SK-N-SH (cell line): ENCODE results near the gene LIN7C. TPM values are rescaled to one million over a fixed set of nuclear protein-coding genes. Genes with fewer than 3 reads are reported as not detected.

ENCODE experiments used
- CTCF ChIA-PET: fragments of 300-600, 350-600 bp; formaldehyde crosslinking; extraction: SDS; loops from one replicate; lab custom pipeline; 2021; lab: Yijun Ruan, JAX
- POLR2A ChIA-PET: fragments of 350-600 bp; sonication (Branson Sonifier 250); formaldehyde crosslinking; extraction: SDS; loops from one replicate; lab custom pipeline; 2020; ENCODE audit warnings: antibody characterized with exemption, inconsistent platforms; lab: Yijun Ruan, JAX
- DNase-seq: peaks from one replicate; pipeline ENCODE4 v3.0.0; 2012
- H2AFZ ChIP-seq: fragments of 200-600 bp; sonication (generic); 2 replicates; pipeline ENCODE4 v1.8.1; 2016; ENCODE audit warnings: antibody characterized with exemption, mild to moderate bottlenecking, low read depth
- H3F3A ChIP-seq: fragments of 200-600 bp; sonication (generic); replicated peaks from 2 replicates; pipeline ENCODE3; 2016; ENCODE audit warnings: antibody characterized with exemption, mild to moderate bottlenecking; ENCODE audit not compliant: insufficient read depth
- H3K27ac ChIP-seq, 2 experiments: fragments of 200-500 bp in 1 of 2; fragments of 200-600 bp in 1 of 2; sonication (Bioruptor generic) in 1 of 2; sonication (generic), shearing (Covaris generic) in 1 of 2; 2 replicates each; pipeline versions ENCODE4 v1.5.1 to v1.6.1; 2014 to 2016; ENCODE audit warnings: low read depth in 2 of 2, inconsistent platforms in 1 of 2, low read length in 1 of 2, mild to moderate bottlenecking in 1 of 2, mixed read lengths in 1 of 2
- H3K27me3 ChIP-seq: fragments of 200-600 bp; sonication (generic), shearing (Covaris generic); 2 replicates; pipeline ENCODE4 v1.6.1; 2016; ENCODE audit warnings: mixed run types; ENCODE audit not compliant: insufficient read depth
- H3K36me3 ChIP-seq, 2 experiments: fragments of 200-500 bp in 1 of 2; fragments of 200-600 bp in 1 of 2; sonication (Bioruptor generic) in 1 of 2; sonication (generic) in 1 of 2; replicated peaks in 1 of 2; 2 replicates each; pipeline versions ENCODE3 to v1.5.1; 2014 to 2016; ENCODE audit warnings: low read length in 1 of 2, mild to moderate bottlenecking in 1 of 2; ENCODE audit not compliant: insufficient read depth in 2 of 2, control insufficient read depth in 1 of 2
- H3K4me1 ChIP-seq, 2 experiments: fragments of 200-500 bp in 1 of 2; fragments of 200-600 bp in 1 of 2; sonication (Bioruptor generic) in 1 of 2; sonication (generic), shearing (Covaris generic) in 1 of 2; 2 replicates each; pipeline versions ENCODE4 v1.5.1 to v1.6.1; 2014 to 2016; ENCODE audit warnings: low read depth in 1 of 2, low read length in 1 of 2, mixed run types in 1 of 2; ENCODE audit not compliant: insufficient read depth in 2 of 2, control insufficient read depth in 1 of 2
- H3K4me2 ChIP-seq: fragments of 200-600 bp; sonication (generic), shearing (Covaris generic); 2 replicates; pipeline ENCODE4 v1.6.1; 2017; ENCODE audit warnings: mixed run types
- H3K4me3 ChIP-seq, 2 experiments: fragments of 200-500 bp in 1 of 2; fragments of 200-600 bp in 1 of 2; sonication (Bioruptor generic) in 1 of 2; sonication (generic), shearing (Covaris generic) in 1 of 2; 2 replicates each; pipeline versions ENCODE4 v1.5.1 to v1.8.1; 2014 to 2016; ENCODE audit warnings: low read depth in 2 of 2, inconsistent platforms in 1 of 2, low read length in 1 of 2, mild to moderate bottlenecking in 1 of 2, mixed read lengths in 1 of 2, moderate library complexity in 1 of 2
- H3K79me2 ChIP-seq: fragments of 200-600 bp; sonication (generic); 2 replicates; pipeline ENCODE4 v1.8.1; 2017; ENCODE audit warnings: mild to moderate bottlenecking; ENCODE audit not compliant: insufficient read depth
- H3K9ac ChIP-seq: fragments of 200-600 bp; sonication (generic); 2 replicates; pipeline ENCODE4 v1.6.1; 2017; ENCODE audit warnings: mixed run types
- H3K9me2 ChIP-seq: fragments of 200-600 bp; sonication (generic); 2 replicates; pipeline ENCODE4 v1.6.1; 2017; ENCODE audit warnings: mixed run types
- H3K9me3 ChIP-seq: fragments of 200-600 bp; sonication (generic); 2 replicates; pipeline ENCODE4 v1.6.1; 2017; ENCODE audit warnings: mixed run types, mild to moderate bottlenecking, moderate library complexity
- H4K20me1 ChIP-seq: fragments of 200-600 bp; sonication (generic); 2 replicates; pipeline ENCODE4 v1.6.1; 2017; ENCODE audit warnings: mild to moderate bottlenecking, mixed run types; ENCODE audit not compliant: insufficient read depth
- ELF1 ChIP-seq: IDR thresholded peaks from 2 replicates; pipeline ENCODE4 v1.4.0; 2012
- EZH2phosphoT487 ChIP-seq: fragments of 200-600 bp; sonication (generic); IDR thresholded peaks from 2 replicates; pipeline ENCODE4 v1.6.1; 2017; ENCODE audit warnings: low read depth, mixed run types, mild to moderate bottlenecking, antibody characterized with exemption, moderate library complexity, borderline replicate concordance
- FOXJ3 ChIP-seq: sonication (generic); formaldehyde crosslinking; IDR thresholded peaks from 2 replicates; pipeline ENCODE4 v1.5.1; 2020; ENCODE audit warnings: mild to moderate bottlenecking, missing genetic modification reagents
- GABPA ChIP-seq: IDR thresholded peaks from 2 replicates; pipeline ENCODE4 v1.4.0; 2012; ENCODE audit warnings: low read depth, mild to moderate bottlenecking
- GATA2 ChIP-seq: sonication (generic); formaldehyde crosslinking; IDR thresholded peaks from 2 replicates; pipeline ENCODE4 v1.5.0; 2020; ENCODE audit warnings: mild to moderate bottlenecking, missing genetic modification reagents
- JUND ChIP-seq: IDR thresholded peaks from 2 replicates; pipeline ENCODE4 v1.4.0; 2012
- MEF2A ChIP-seq: IDR thresholded peaks from 2 replicates; pipeline ENCODE4 v1.4.0; 2012; ENCODE audit warnings: low read depth, borderline replicate concordance
- NFIC ChIP-seq: IDR thresholded peaks from 2 replicates; pipeline ENCODE4 v1.4.0; 2012; ENCODE audit warnings: borderline replicate concordance
- RFX5 ChIP-seq: IDR thresholded peaks from 2 replicates; pipeline ENCODE4 v1.6.1; 2012; ENCODE audit warnings: mild to moderate bottlenecking, improper control_type of control experiment, low read length
- SIN3A ChIP-seq: IDR thresholded peaks from 2 replicates; pipeline ENCODE4 v1.6.1; 2012; ENCODE audit warnings: low read depth, mild to moderate bottlenecking, low read length, moderate library complexity, borderline replicate concordance
- SMC3 ChIP-seq: IDR thresholded peaks from 2 replicates; pipeline ENCODE4 v1.6.1; 2012; ENCODE audit warnings: low read depth, low read length, improper control_type of control experiment
- WGBS: methylation state at CpG from one replicate; pipeline ENCODE4 v1.1.6; 2017; ENCODE audit warnings: low lambda C conversion rate; 5-methylcytosine and 5-hydroxymethylcytosine counted together
- polyA plus RNA-seq, 3 experiments: library from polyadenylated mRNA; depleted of rRNA; stranded (reverse); fragments of >200 nt; gene quantifications; 2 replicates each; pipeline ENCODE4 v1.2.3, GENCODE V29; 2012
- TF ChIP-seq, protein P1 (sequence below): fragments of 150-350 bp; IDR thresholded peaks from 2 replicates; pipeline ENCODE4 v1.6.1; 2016; ENCODE audit warnings: mild to moderate bottlenecking, low read depth, low read length
- TF ChIP-seq, protein P2 (sequence below): fragments of 200-600 bp; sonication (generic); IDR thresholded peaks from 2 replicates; pipeline ENCODE4 v1.6.1; 2017; ENCODE audit warnings: antibody characterized with exemption, mild to moderate bottlenecking, moderate library complexity
- TF ChIP-seq, protein P3 (sequence below): IDR thresholded peaks from 2 replicates; pipeline ENCODE4; 2012

The LIN7C gene
- polyA plus RNA-seq, 1 of the 3 experiments (the other 2 are of a cell fraction), result 7.3 TPM

DNA sequence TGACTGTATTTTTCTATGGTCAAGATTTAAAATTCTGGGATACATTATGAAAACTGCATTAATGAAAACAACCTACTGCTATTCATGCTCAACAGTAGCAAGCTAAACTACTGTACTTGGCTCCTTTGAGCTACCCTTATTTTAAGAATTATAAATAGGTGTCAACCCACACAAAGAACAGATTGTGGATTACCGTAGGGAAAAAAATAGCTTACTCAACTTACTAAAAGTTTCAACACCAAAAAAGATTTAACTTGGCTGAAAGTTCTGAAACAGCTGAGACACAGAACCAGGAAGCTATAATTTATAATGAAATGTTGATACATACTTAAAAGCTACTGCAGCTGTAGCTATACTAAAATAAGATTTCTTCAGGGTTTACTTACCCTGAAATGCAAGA is 10.1 kb downstream of the LIN7C start:
- POLR2A ChIA-PET, result no interaction called here
- Histone ChIP-seq H3K4me2 (no peak overlapping the region), H3K36me3 (peaks cover 75 to 84% of the 10 kb centered on the region in 2 experiments), H3K9me3 (no peaks in the 10 kb centered on the region), H3K4me3 (no peak overlapping the region), H3K79me2 (peaks cover 28% of the 10 kb centered on the region), H3K9me2 (no peaks in the 10 kb centered on the region), H3K27me3 (no peaks in the 10 kb centered on the region), H2AFZ (no peak overlapping the region), H3F3A (peaks cover 27% of the 10 kb centered on the region), H3K4me1 (peaks cover 0 to 12% of the 10 kb centered on the region in 2 experiments; a peak in 2 of 4 replicates), H3K9ac (no peak overlapping the region), H3K27ac (no peak overlapping the region)
- DNase-seq, result no peak
- CTCF ChIA-PET, result interaction anchor here (0.8 to 6.6 kb wide), 12 partner anchors 12 to 420 kb away, joined by 3 to 100 read pairs (median 4); no protein-coding TSS in a partner anchor
- TF ChIP-seq EZH2phosphoT487, result no peak
- TF ChIP-seq, protein P1, sequence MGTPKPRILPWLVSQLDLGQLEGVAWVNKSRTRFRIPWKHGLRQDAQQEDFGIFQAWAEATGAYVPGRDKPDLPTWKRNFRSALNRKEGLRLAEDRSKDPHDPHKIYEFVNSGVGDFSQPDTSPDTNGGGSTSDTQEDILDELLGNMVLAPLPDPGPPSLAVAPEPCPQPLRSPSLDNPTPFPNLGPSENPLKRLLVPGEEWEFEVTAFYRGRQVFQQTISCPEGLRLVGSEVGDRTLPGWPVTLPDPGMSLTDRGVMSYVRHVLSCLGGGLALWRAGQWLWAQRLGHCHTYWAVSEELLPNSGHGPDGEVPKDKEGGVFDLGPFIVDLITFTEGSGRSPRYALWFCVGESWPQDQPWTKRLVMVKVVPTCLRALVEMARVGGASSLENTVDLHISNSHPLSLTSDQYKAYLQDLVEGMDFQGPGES, result no peak
- TF ChIP-seq MEF2A, result no peak
- no peak for TF ChIP-seq SIN3A
- no peak for TF ChIP-seq GATA2
- TF ChIP-seq RFX5, result no peak
- TF ChIP-seq NFIC, result no peak
- TF ChIP-seq FOXJ3 (CRISPR knock-in tag), result no peak
- TF ChIP-seq, protein P2, sequence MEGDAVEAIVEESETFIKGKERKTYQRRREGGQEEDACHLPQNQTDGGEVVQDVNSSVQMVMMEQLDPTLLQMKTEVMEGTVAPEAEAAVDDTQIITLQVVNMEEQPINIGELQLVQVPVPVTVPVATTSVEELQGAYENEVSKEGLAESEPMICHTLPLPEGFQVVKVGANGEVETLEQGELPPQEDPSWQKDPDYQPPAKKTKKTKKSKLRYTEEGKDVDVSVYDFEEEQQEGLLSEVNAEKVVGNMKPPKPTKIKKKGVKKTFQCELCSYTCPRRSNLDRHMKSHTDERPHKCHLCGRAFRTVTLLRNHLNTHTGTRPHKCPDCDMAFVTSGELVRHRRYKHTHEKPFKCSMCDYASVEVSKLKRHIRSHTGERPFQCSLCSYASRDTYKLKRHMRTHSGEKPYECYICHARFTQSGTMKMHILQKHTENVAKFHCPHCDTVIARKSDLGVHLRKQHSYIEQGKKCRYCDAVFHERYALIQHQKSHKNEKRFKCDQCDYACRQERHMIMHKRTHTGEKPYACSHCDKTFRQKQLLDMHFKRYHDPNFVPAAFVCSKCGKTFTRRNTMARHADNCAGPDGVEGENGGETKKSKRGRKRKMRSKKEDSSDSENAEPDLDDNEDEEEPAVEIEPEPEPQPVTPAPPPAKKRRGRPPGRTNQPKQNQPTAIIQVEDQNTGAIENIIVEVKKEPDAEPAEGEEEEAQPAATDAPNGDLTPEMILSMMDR, result no peak
- TF ChIP-seq, protein P3, sequence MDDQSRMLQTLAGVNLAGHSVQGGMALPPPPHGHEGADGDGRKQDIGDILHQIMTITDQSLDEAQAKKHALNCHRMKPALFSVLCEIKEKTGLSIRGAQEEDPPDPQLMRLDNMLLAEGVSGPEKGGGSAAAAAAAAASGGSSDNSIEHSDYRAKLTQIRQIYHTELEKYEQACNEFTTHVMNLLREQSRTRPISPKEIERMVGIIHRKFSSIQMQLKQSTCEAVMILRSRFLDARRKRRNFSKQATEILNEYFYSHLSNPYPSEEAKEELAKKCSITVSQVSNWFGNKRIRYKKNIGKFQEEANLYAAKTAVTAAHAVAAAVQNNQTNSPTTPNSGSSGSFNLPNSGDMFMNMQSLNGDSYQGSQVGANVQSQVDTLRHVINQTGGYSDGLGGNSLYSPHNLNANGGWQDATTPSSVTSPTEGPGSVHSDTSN, result no peak
- no peak for TF ChIP-seq GABPA
- TF ChIP-seq JUND, result no peak
- TF ChIP-seq ELF1, result no peak
- TF ChIP-seq SMC3, result no peak
- TF ChIP-seq, all 33 proteins: peak for 0
- WGBS, result 90% methylated on average over 1 of the region's 1 CpG
- no peaks in the 10 kb centered on the region for H4K20me1 ChIP-seq
